ENCODE results near the gene PCSK5.

DNA sequence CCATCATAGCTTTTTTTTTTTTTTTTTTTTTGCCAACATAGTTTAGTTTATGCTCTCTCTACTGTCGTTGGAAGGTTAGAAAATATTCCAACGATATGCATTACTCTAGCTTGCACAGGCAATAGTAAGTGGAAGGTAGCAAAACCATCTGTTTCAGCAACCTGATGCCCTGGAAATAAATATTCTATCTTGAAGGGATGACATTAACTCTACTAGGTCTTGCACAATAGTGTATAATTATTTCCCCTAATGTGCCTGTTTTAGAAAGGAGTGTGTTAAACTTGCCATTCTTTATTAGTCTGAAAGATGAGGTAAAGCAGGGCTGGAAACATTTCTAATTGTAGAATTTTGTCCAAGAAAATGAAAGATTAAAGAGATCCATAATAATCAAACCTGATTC lies 111.0 kb downstream of the PCSK5 start:
- TF ChIP-seq, protein P1, sequence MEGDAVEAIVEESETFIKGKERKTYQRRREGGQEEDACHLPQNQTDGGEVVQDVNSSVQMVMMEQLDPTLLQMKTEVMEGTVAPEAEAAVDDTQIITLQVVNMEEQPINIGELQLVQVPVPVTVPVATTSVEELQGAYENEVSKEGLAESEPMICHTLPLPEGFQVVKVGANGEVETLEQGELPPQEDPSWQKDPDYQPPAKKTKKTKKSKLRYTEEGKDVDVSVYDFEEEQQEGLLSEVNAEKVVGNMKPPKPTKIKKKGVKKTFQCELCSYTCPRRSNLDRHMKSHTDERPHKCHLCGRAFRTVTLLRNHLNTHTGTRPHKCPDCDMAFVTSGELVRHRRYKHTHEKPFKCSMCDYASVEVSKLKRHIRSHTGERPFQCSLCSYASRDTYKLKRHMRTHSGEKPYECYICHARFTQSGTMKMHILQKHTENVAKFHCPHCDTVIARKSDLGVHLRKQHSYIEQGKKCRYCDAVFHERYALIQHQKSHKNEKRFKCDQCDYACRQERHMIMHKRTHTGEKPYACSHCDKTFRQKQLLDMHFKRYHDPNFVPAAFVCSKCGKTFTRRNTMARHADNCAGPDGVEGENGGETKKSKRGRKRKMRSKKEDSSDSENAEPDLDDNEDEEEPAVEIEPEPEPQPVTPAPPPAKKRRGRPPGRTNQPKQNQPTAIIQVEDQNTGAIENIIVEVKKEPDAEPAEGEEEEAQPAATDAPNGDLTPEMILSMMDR (IDR thresholded peaks at IDR 0.05 in 2 of 3, conservative IDR thresholded peaks at IDR 0.05 in 1 of 3; ENCODE audit: borderline replicate concordance in 1 of 3, insufficient read depth in 1 of 3, low read depth in 2 of 3, low read length in 2 of 3) = no peak
- TF ChIP-seq POLR2A (IDR thresholded peaks at IDR 0.05; ENCODE audit: borderline replicate concordance, extremely low read depth, insufficient read depth, insufficient read length) = no peak
- no peak for TF ChIP-seq ZNF274 (IDR thresholded peaks at IDR 0.05; ENCODE audit: low read depth, low read length)
- no peak for TF ChIP-seq SRF (IDR thresholded peaks at IDR 0.05; ENCODE audit: low read depth)
- TF ChIP-seq POLR2AphosphoS5 (IDR thresholded peaks at IDR 0.05; ENCODE audit: low read depth, low read length) = no peak
- no peak for TF ChIP-seq MAX (IDR thresholded peaks at IDR 0.05)
- TF ChIP-seq TCF7L2 (IDR thresholded peaks at IDR 0.05; ENCODE audit: borderline replicate concordance, extremely low read depth, insufficient read depth, insufficient read length) = no peak
- TF ChIP-seq ATF3 (IDR thresholded peaks at IDR 0.05) = no peak
- TF ChIP-seq, protein P2, sequence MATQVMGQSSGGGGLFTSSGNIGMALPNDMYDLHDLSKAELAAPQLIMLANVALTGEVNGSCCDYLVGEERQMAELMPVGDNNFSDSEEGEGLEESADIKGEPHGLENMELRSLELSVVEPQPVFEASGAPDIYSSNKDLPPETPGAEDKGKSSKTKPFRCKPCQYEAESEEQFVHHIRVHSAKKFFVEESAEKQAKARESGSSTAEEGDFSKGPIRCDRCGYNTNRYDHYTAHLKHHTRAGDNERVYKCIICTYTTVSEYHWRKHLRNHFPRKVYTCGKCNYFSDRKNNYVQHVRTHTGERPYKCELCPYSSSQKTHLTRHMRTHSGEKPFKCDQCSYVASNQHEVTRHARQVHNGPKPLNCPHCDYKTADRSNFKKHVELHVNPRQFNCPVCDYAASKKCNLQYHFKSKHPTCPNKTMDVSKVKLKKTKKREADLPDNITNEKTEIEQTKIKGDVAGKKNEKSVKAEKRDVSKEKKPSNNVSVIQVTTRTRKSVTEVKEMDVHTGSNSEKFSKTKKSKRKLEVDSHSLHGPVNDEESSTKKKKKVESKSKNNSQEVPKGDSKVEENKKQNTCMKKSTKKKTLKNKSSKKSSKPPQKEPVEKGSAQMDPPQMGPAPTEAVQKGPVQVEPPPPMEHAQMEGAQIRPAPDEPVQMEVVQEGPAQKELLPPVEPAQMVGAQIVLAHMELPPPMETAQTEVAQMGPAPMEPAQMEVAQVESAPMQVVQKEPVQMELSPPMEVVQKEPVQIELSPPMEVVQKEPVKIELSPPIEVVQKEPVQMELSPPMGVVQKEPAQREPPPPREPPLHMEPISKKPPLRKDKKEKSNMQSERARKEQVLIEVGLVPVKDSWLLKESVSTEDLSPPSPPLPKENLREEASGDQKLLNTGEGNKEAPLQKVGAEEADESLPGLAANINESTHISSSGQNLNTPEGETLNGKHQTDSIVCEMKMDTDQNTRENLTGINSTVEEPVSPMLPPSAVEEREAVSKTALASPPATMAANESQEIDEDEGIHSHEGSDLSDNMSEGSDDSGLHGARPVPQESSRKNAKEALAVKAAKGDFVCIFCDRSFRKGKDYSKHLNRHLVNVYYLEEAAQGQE (IDR thresholded peaks at IDR 0.05; ENCODE audit: low read depth) = no peak
- TF ChIP-seq SIN3A (IDR thresholded peaks at IDR 0.05; ENCODE audit: low read depth) = no peak
- no peak for TF ChIP-seq EZH2phosphoT487 (IDR thresholded peaks at IDR 0.05; ENCODE audit: borderline replicate concordance)
